Posterior vena cava (tissue), 2 donors: ENCODE results near the gene LRRN2. TPM values are rescaled to one million over a fixed set of nuclear protein-coding genes. Genes with fewer than 3 reads are reported as not detected.
"Not testable (repeated sequence)": the region's sequence is repeated elsewhere in the genome, so short reads cannot be mapped to it uniquely, and the experiment has no call there.

Experiments
- DNase-seq: peaks from one replicate; pipeline ENCODE4 v3.0.0-alpha.2; 2020; ENCODE audit warnings: low spot score
- intact Hi-C, 2 donors: fragments of 100-400 bp; cut with DNase I; formaldehyde crosslinking; loops; one replicate each; pipeline versions ENCODE4 v1.14.1 to v1.14.2; 2022 to 2023
- total RNA-seq, 2 donors: library from RNA; stranded (reverse); fragmentation: NEBNext Ultra II Directional; extraction: Animal tissue kit (Norgen Biotek cat#: 25700); gene quantifications; one replicate each; pipeline ENCODE4 v1.2.1, GENCODE V29; 2021
- donor health status: DM: yes; HTN: yes; CAD: no.
- donor health status: DM: yes; HTN: yes; CAD: no.

LRRN2 gene
- total RNA-seq, 2 donors from 2014 or later: 8.9 to 13.6 TPM

DNA sequence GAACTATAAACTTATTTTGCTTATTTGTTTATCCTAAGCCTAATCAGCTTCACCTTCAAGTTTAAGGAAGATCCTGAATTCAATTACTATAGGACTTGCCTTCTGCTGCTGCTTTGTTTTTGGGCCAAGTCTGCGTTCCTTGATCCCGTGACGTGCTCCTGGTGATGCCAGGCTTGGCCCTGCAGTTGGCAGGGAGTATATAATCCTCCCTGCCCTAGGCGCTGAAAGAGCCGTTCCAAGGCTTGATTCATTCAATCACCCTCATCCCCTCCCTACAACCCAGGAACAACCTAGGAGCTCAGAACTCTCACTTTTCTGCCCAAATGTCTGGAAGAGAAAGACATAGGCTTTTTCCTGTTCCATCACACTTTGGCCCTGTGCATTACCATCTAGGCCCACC lies 12.4 kb upstream of the LRRN2 start:
- intact Hi-C loops: no loop called here
- DNase-seq: no peak

DNA sequence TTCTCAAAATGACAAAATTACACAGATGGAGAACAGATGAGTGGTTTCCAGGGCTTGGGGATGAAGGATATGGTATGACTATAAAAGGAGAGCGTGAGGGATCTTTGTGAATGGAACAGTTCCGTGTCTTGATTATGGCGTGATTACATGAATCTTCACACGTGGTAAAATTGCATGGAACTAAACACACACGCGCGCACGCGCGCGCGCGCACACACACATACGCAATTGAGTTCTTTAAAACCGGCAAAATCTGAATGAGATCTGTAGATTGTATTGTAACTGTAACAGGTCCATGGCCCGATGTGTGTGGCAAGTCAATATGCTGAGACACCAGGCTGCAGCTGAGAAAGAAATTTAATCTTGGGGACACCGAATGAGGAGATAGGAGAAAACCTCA lies 11.1 kb upstream of the LRRN2 start:
- intact Hi-C loops: no loop called here
- no peak for DNase-seq

DNA sequence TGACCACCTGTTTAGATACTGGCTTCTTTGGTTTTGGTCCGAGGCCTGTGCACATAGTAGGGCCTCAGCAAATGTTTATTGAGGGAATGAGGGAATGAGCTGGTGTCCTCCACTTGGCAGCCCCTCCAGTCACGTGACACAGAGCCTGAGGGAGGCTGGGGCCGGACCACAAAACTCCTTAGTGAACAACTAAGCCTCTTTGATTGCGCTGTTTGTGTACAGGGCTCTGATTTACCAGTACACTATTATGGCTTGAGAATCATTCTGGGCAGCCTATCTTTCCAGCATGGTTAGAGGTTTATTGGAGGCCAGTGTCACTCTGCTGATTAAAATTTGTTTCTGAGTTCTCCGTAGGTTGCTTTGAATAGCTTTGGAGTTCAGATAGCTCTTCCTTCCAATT lies 10.2 kb upstream of the LRRN2 start:
- no peak for DNase-seq
- intact Hi-C loops: no loop called here

DNA sequence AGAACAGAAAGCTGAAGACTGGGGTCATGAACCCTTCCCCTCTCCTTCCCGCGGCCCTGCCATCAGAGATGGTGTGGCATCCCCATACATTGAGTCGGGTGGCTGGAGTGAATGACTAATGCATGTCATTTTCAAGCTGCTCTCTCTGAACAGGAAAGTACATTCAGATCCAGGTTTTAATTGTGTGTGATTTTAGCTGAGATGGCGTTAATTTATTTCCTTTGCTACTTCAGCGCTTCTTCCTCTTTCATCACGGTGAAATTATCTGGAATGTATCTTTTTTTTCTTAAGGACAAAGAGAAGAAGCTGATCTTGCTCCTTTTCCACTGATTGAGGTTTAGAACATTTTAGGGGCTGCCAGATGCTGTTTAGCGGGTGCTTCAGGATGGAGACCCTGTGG lies 8.6 kb upstream of the LRRN2 start:
- intact Hi-C loops: loop anchor here in 1 of 2 donors (5.0 kb wide), 1 partner anchor 397 kb away; no protein-coding TSS in a partner anchor
- no peak for DNase-seq

DNA sequence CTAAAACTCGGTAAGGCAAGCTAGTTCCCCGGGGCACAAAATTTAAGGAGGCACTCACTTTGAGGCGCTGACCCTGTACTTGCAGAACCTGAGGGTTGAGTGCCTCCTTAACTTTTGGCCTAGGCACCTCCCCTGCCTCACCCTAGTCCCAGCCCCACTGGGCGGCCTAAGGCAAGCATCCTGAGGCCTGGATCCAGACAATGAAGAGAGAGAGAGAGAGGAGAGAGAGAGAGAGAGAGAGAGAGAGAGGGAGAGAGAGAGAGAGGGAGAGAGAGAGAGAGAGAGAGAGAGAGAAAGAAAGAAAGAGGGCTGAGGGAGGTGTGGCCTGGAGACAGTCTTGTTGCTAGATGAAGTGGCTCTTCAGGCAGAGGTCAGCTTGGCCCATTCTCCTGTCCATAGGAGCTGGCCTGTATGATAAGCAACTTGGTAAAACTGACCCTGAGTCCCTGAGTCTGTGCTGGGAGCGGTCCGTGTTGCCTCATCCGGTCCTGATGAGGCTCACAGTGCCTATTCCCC lies 7.4 kb upstream of the LRRN2 start:
- intact Hi-C loops: loop anchor here in 1 of 2 donors (5.0 kb wide), 1 partner anchor 396 kb away; no protein-coding TSS in a partner anchor
- no peak for DNase-seq

DNA sequence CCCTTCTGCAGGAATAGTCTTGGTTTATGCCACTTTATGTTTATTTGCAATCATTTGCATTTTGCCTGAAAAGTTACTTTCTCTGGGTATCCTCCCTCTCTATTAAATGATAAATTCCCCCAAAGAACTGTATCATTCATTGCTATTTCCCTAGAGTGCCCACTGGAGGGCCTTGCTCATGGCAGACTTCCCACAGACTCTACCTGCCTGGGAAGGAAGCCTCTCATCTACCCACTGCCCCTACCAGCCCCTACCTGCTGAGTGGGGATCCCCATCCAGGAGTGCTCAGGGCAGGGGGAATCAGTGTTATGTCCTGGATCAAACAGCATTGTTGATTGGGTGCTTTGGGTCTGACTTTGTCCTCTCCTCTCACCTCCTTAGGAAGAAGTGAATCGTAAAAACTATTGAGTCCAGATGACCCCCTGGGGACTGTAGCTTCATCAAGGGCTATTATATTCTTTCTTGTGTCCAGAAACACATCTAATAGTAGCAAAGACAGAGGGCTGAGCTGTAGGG lies 6.8 kb upstream of the LRRN2 start:
- intact Hi-C loops: loop anchor here in 1 of 2 donors (5.0 kb wide), 1 partner anchor 395 kb away; no protein-coding TSS in a partner anchor
- no peak for DNase-seq

DNA sequence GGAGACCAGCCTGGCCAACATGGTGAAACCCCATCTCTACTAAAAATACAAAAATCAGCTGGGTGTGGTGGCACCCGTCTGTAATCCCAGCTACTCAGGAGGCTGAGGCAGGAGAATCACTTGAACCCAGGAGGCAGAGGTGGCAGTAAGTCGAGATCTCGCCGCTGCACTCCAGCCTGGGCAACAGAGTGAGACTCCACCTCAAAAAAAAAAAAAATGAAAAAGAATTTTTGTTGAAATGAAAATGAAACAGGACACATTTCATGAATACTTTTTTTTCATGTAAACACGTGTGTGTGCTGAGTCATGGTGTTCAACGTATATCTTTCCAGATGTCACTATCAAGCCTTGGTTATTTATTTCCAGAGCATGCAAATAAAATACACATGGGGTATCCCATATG lies 5.8 kb upstream of the LRRN2 start:
- not testable (repeated sequence) for DNase-seq

DNA sequence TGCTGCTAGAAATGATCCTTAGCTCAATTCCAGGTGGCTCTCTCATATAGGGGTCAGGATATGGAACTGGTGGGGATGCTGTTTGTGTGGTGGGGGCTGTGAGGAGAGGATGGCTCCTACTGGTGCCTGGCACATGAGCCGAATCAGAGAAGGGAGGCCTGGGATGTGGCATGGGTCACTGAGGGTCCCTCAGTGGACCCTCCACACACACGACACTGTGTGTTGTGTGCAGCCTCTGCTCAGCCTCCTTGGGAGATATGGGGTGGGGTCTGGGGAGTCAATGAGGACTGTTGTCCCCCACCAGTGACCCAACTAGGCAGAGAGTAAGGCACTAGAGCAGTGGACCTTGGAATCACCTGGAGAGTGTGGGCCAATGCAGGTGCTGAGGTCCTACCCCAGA lies 3.2 kb upstream of the LRRN2 start:
- intact Hi-C loops: no loop called here
- no peak for DNase-seq

More for the DNA sequence above, 5.8 kb upstream of the LRRN2 start:
- intact Hi-C loops: loop anchor here in 1 of 2 donors (5.0 kb wide), 1 partner anchor 394 kb away; no protein-coding TSS in a partner anchor

DNA sequence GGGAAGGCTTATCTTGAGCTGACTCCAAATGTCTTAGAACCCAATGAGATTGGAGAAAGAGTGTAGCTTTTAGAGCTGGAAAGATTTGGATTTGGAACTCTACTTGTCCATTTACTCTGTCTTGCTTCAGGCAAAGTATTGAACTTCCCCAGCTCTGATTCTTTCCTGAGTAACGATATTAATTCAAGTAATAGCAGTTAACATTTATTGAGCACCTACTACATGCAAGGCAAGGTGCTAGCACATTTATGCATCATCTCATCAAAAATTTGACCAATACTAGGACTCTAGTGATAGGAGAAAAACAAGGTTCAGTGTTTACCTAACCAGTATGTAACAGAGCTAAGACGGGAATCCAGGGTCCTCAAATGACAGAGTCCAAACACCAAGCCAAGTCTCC lies 2.5 kb upstream of the LRRN2 start:
- no peak for DNase-seq
- intact Hi-C loops: no loop called here

DNA sequence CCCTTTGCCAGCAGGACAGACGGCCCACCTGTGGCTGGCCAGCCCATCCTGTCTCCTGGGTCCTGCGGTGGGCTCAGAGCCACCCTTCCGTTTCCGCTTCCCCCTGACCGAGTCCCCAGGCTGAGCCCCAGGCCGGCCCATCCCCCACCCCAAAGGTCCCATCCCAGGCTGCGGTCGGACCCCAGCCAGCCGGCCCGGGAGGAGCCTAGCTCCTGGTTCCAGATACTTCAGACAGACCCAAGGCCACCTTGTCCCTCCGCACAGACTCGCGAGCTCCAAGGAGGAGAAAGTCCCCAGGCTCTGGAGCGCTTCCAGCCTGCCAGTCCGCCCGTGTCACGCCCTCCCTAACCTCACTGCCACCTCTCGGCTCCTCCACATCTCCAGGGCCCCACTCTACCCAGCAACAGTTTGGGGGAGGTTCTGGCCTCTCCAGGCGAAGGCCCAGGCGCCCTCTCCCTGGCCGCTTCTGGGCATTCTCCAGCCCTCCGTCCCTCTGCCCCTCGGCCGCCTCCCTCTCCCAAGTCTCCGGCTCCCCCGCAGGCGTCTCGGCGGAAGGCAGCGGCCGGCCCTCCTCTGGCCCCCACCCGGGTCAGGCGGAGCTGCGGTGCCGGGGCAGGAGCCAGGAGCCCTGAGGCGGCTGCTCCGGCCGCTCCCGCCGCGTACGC lies 835 bp downstream of the LRRN2 start:
- intact Hi-C loops: no loop called here

DNA sequence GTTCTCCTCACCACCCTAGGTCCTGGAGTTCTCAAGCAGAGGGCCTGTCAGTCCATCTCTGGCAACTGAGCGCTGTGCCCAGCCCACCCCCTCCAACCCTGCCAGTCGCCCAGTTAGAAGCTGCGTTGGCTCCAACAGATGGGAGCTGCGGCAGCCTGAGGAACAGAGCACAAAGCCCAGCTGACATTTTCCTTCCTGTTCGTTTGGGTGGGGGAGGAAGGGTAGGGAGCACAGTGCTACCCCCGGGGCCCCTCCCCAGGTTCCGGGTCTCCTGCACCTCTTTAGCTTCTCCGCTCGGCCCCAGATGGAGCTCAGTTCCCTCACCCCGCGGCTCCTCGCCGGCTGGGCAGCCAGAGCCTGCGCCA lies 1.4 kb downstream of the LRRN2 start:
- intact Hi-C loops: no loop called here
- DNase-seq: no peak

More for the DNA sequence above, 835 bp downstream of the LRRN2 start:
- DNase-seq: no peak

DNA sequence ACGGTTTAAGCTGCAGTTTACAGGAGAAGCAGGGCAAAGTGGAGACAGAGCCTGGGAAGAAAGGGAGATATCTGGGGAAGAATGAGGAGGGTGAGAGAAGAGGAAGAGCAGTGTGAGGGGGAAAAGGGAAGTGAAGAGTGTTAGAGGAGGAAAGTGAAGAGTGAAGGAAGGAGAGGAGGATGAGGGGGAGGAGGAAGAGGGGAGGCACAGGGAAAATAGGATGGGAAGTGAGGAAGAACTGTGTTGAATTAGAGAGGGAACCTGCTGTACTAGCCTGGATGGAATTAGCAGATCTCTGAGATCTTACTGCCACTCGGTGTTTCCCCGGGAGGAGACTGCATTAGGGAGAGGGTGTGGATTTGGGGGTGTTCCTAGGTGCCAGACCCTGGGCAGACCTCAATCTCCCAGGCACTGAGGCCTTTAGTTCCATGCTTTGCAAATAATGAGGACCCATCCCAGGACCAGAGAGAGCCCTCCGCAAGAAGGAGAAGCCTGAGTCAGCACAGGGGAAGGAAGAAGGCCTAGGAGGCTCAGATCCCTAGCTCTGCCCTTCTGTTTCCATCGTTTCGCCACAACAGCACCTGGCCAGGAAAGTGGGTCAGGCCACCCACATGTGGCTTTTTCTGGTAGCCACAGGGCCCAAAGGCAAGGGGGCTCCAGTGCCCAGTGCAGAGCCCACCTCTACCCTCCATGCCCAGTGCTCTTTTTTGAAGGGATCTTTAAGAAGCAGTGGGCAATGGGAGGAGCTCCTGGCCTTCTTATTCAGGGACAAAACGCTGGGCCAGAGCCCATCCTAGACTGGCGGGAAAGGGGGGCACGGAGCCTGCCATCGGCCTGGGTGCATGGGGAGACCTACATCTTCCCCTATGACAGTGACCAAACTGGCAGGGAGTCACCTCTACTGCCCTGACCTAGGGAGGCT lies 2.0 kb downstream of the LRRN2 start:
- no peak for DNase-seq
- intact Hi-C loops: no loop called here

DNA sequence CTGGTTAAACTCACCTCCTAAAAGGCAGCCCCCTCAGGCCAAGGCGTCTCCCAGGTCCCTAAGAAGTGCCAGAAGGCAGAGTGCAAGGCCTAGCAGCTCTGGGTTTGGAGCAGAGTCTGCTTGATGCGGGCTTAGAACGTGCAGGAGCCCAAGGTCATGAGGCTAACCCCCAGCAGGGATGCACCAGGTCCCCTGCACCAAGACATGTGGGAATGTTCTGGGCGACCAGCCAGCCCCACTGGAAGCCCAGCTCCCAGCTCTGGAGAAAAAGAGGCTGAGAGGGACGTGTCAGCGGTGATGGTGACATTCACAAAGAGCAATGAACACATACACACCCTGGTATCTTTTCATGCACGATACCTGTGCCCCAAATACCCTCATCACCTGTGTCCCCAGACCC lies 5.1 kb downstream of the LRRN2 start:
- no peak for DNase-seq
- intact Hi-C loops: no loop called here

DNA sequence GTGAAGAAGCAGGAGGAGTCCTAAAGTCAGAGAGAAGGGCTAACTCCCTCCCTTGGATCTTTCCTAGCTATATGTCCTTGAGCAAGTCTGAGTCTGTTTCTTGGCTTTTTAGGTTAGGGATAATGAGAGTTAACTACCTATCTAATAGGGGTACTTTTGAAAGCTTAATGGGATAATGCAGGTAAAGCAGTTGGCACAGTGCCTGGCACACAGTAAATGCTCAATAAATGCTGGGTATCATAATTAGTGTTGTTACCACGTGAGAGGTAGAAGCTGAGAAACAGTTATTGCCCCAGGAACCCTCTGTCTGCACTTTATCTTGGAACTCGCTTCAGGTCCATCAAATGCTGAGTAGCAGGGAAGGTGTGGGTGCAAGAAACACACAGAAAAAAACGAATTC lies 5.5 kb downstream of the LRRN2 start:
- intact Hi-C loops: no loop called here

DNA sequence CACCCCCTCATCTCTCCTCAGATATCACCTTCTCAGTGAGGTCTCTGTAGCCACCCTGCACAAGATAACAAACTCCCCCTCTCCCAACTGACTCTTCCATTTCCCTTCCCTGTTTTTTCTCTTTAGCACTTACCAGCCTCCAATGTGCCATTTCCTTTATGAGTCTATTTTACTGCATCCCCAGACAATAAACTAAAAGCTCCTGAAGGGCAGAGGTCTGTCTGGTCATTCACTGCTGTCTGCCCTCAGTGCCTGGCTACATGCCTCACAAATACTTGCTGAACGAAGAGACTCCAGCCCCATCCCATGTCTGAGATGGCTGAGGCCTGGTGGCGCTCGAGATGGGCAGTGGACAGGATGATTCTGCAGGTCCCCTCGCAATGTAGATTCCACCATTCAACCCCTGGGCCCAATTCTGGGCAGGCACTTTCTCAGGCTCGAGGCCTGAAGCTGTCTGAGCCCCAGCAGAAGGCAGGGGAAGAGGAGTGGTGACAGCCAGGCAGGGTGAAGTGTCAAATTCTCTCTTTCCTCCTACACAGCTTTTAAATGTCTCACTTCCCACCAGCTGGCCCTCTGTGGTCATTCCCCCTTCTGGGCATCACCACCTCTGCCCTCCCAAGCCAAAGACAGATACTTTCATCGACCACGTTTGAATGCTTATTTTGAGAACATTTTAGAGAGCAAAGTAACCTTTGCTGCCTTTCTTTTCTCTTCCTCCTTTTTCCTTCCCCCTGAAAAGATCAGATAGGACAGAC lies 6.6 kb downstream of the LRRN2 start:
- intact Hi-C loops: loop anchor here in 1 of 2 donors (2.0 kb wide), 1 partner anchor 42 kb away; no protein-coding TSS in a partner anchor
- DNase-seq: no peak

More for the DNA sequence above, 5.5 kb downstream of the LRRN2 start:
- no peak for DNase-seq

DNA sequence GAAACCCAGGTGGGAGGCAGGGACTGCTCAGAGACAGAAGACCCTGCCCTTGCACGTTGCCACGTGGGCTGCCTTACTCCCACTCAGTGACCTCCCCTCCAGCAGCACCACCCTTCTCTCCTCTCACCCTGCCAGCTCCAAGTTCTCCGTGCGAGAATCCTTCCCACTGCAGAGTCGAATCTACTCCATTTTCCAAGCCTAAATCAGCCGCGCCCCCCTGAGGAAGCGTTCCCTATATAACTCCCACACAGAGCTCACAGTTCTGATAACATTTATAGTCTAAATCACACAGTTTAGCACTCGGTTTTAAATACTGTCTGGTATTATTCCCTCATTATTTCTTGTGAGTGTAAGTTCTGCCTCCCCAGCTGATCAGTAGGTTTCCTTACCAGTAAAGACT lies 7.7 kb downstream of the LRRN2 start:
- no peak for DNase-seq
- intact Hi-C loops: loop anchor here in 1 of 2 donors (2.0 kb wide), 1 partner anchor 43 kb away; no protein-coding TSS in a partner anchor

DNA sequence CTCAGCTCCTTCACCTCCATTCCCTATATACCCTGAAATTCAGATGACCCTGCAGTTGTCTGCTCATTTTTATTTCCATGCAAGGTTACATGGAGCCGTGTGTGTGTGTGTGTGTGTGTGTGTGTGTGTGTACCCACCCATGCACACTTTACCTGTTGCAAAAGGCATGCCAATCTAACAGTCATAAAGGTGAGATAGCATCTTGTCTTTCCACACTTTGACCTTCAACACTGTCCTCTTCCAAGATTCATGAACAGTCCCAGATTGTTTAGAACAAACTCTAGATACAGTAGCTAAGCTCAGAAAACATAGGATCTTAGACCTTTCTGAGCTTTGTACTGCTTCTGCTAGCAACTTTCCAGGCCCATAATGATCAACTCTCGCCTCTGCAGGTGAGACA lies 9.5 kb downstream of the LRRN2 start:
- intact Hi-C loops: no loop called here
- DNase-seq: no peak

DNA sequence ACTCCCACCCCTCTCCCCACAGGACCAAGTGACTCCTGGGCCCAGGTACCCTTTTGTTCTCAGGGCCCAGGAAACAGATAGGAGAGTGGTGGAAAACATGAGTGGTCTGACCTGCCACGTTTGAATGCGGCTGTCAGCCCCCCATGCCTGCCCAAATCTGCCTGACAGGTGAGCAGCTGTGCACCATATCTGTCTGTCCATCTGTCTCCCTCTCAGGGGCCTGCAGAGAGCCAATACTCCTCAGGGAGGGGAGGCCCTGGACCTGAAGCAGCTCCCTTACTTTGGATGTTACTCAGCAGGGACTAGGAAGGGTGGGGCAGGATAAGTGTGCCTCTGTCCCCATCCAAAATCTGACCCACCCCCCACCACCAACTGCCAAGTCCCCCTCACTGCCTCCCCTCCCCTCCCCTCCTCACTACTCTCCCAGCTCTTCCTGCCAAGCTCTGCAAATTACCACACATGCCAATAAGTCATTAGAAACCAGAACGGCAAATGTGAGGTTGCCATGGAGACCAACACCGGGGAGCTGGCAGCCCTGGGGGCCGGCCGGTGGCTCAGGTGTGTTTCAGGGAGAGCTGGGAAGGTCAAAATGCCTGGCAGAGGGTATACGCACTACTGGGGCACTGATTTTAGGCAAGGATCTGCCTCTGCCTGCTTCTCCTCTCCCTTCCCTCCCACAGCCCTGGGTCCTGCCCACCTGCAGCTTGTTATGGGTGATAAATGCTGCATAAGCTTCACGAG lies 11.5 kb downstream of the LRRN2 start:
- no peak for DNase-seq

DNA sequence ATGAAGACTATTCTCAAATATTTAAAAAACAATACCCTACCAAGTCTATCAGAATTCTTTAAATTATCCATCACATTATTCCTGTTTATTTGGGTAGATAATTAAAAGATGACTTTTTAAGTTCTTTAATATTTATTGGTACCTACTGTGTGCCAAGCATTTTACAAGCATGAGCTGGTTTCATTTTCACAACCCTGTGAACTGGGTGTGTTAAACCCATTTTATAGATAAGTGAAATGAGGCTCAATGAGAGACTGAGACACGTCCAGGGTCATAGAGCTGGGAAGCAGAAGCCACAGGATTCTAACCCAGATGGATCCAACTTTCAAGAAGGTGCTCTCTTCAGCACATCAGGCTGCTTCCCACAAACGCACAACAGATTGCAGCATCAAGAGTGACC lies 12.3 kb downstream of the LRRN2 start:
- DNase-seq: no peak
- intact Hi-C loops: no loop called here

More for the DNA sequence above, 11.5 kb downstream of the LRRN2 start:
- intact Hi-C loops: no loop called here
